GM12878 (cell line): ENCODE results near the gene PLEKHN1. TPM values are rescaled to one million over a fixed set of nuclear protein-coding genes. Genes with fewer than 3 reads are reported as not detected.

Experiments used
- ATAC-seq: fragments of 200-7000 bp; cut with Tn5 transposase; 3 replicates; pipeline ENCODE4 v1.9.1; 2020; ENCODE audit warnings: mild to moderate bottlenecking, moderate library complexity
- Bru-seq: library from RNA; stranded (reverse); fragments of 400-500 nt; gene quantifications from one replicate; lab custom pipeline; 2021; lab: Mats Ljungman, UMichigan
- BruChase-seq, 2 experiments: library from RNA; stranded (reverse); fragments of 400-500 nt; gene quantifications; one replicate each; lab custom pipeline; 2021; lab: Mats Ljungman, UMichigan
- BruUV-seq: library from RNA; stranded (reverse); fragments of 400-500 nt; replicated peaks from 2 replicates; lab custom pipeline; 2021; lab: Mats Ljungman, UMichigan
- CTCF ChIA-PET: fragments of 300-600 bp; sonication (Branson Sonifier 250); formaldehyde crosslinking; extraction: SDS; loops from one replicate; lab custom pipeline; 2021; ENCODE audit warnings: inconsistent platforms; lab: Yijun Ruan, JAX
- POLR2A ChIA-PET: fragments of 350-600 bp; formaldehyde crosslinking; extraction: SDS; loops from one replicate; lab custom pipeline; 2021; ENCODE audit warnings: inconsistent platforms; lab: Charles Lee
- RAD21 ChIA-PET: fragments of 300-600 bp; sonication (Branson Sonifier 250); formaldehyde crosslinking; loops from one replicate; lab custom pipeline; 2023; ENCODE audit warnings: antibody characterized with exemption; ENCODE audit not compliant: unreplicated experiment; lab: Charles Lee
- SMC1A ChIA-PET: fragments of 300-600 bp; sonication (Branson Sonifier 250); formaldehyde crosslinking; loops from one replicate; lab custom pipeline; 2023; ENCODE audit not compliant: unreplicated experiment, uncharacterized antibody; lab: Charles Lee
- DNase-seq: peaks from one replicate; pipeline ENCODE4 v3.0.0-alpha.2; 2011; ENCODE audit warnings: low read depth, low spot score
- FAIRE-seq: peaks from 3 replicates; lab custom pipeline; 2011; peaks lifted over from hg19 to GRCh38; lab: Jason Lieb, UNC
- H2AFZ ChIP-seq: 2 replicates; pipeline ENCODE4 v1.6.0; 2011; ENCODE audit warnings: low read depth, low read length, control low read depth; ENCODE audit not compliant: control insufficient read depth
- H3K27ac ChIP-seq: 2 replicates; pipeline ENCODE4 v1.5.1; 2011; ENCODE audit warnings: control low read depth; ENCODE audit not compliant: control insufficient read depth, insufficient read depth
- H3K27me3 ChIP-seq, 2 experiments: replicated peaks in 1 of 2; 2 replicates each; pipeline versions ENCODE4 v1.6.0 to v1.6.1; 2011; ENCODE audit warnings: low read length in 1 of 2; ENCODE audit not compliant: control insufficient read depth in 2 of 2, insufficient read depth in 2 of 2
- H3K36me3 ChIP-seq, 2 experiments: 2 replicates each; pipeline ENCODE4 v1.5.1; 2011; ENCODE audit warnings: low read length in 1 of 2; ENCODE audit not compliant: control insufficient read depth in 2 of 2, insufficient read depth in 2 of 2
- H3K4me1 ChIP-seq: 2 replicates; pipeline ENCODE4 v1.6.1; 2011; ENCODE audit warnings: mild to moderate bottlenecking, low read length, moderate library complexity, mixed read lengths; ENCODE audit not compliant: control insufficient read depth, insufficient read depth
- H3K4me2 ChIP-seq: 2 replicates; pipeline ENCODE4 v1.6.0; 2011; ENCODE audit warnings: control low read depth; ENCODE audit not compliant: control insufficient read depth, insufficient read depth
- H3K4me3 ChIP-seq: fragments of 200-600 bp; sonication (generic); 2 replicates; pipeline ENCODE4 v1.5.1; 2016
- H3K79me2 ChIP-seq: 2 replicates; pipeline ENCODE4 v1.6.0; 2011; ENCODE audit warnings: low read length; ENCODE audit not compliant: control insufficient read depth, insufficient read depth
- H3K9ac ChIP-seq: 2 replicates; pipeline ENCODE4 v1.8.0; 2011; ENCODE audit warnings: low read length, control low read depth, mixed read lengths; ENCODE audit not compliant: control insufficient read depth, insufficient read depth
- H3K9me3 ChIP-seq: replicated peaks from 3 replicates; pipeline ENCODE4 v1.5.1; 2011; ENCODE audit warnings: mild to moderate bottlenecking, low read length; ENCODE audit not compliant: control insufficient read depth, insufficient read depth
- H4K20me1 ChIP-seq: 2 replicates; pipeline ENCODE4 v1.6.0; 2011; ENCODE audit not compliant: control insufficient read depth, insufficient read depth
- HDAC2 ChIP-seq: fragments of 200-600 bp; sonication (generic); IDR thresholded peaks from 2 replicates; pipeline ENCODE4 v1.6.1; 2017
- SREBF1 ChIP-seq: IDR thresholded peaks from 2 replicates; pipeline ENCODE4 v1.6.1; 2012; ENCODE audit warnings: mild to moderate bottlenecking, low read length
- SRF ChIP-seq, 2 experiments: IDR thresholded peaks; 2 replicates each; pipeline ENCODE4 v1.6.1; 2011; ENCODE audit warnings: low read depth in 2 of 2, low read length in 2 of 2, mild to moderate bottlenecking in 1 of 2, moderate library complexity in 1 of 2
- ZNF24 ChIP-seq: fragments of 450-650 bp; IDR thresholded peaks from 2 replicates; pipeline ENCODE4 v1.6.1; 2017; ENCODE audit warnings: antibody characterized with exemption, mild to moderate bottlenecking
- WGBS: methylation state at CpG from one replicate; pipeline ENCODE4 v1.1.6; 2016; ENCODE audit warnings: low lambda C conversion rate; ENCODE audit not compliant: insufficient replicate concordance, insufficient coverage; ENCODE audit errors: missing lambda C conversion rate; 5-methylcytosine and 5-hydroxymethylcytosine counted together
- in situ Hi-C: fragments of 300-500 bp; cut with MboI; formaldehyde crosslinking; loops from 9 replicates; pipeline ENCODE4 v1.14.3; 2018; ENCODE audit warnings: mixed read lengths
- intact Hi-C: fragments of 100-400 bp; cut with micrococcal nuclease; formaldehyde crosslinking; loops from one replicate; pipeline ENCODE4 v1.14.2; 2022; ENCODE audit not compliant: unreplicated experiment
- long read RNA-seq, 2 experiments: library from polyadenylated mRNA; unstranded; transcript quantifications; one replicate each; pipeline ENCODE4 v2.0.0, GENCODE V29; 2019 to 2020
- polyA minus RNA-seq, 3 experiments: library from RNA; depleted of rRNA, polyadenylated mRNA; stranded (reverse); fragments of >200 nt; gene quantifications; 2 replicates each; pipeline ENCODE4 v1.2.3, GENCODE V29; 2011
- polyA plus RNA-seq, 11 experiments: library from polyadenylated mRNA; depleted of rRNA in 4 of 11; unstranded in 6 of 11; stranded (reverse) in 5 of 11; fragments of >200 nt; fragmentation: Nextera tagmentation in 4 of 11; fragmentation: Illumina TruSeq in 1 of 11; extraction: Ambion mirVana in 4 of 11; extraction: Trizol in 1 of 11; gene quantifications; 1 replicate in 1 of 11; 2 replicates in 10 of 11; pipeline versions ENCODE4 v1.2.1 to v1.2.3, GENCODE V29; 2011 to 2016; ENCODE audit warnings: inconsistent platforms in 2 of 11, missing spikeins in 2 of 11, low read depth in 1 of 11
- total RNA-seq, 4 experiments: library from RNA; depleted of rRNA in 3 of 4; stranded (reverse); fragments of >200 nt in 3 of 4; fragmentation: Illumina TruSeq in 1 of 4; extraction: Trizol in 1 of 4; gene quantifications; 2 replicates each; pipeline versions ENCODE4 v1.2.1 to v1.2.3, GENCODE V29; 2013 to 2021
- TF ChIP-seq, protein P1 (sequence below): IDR thresholded peaks from 2 replicates; pipeline ENCODE4 v1.6.1; 2012; ENCODE audit warnings: low read depth, low read length, improper control_type of control experiment

The PLEKHN1 gene, protein sequence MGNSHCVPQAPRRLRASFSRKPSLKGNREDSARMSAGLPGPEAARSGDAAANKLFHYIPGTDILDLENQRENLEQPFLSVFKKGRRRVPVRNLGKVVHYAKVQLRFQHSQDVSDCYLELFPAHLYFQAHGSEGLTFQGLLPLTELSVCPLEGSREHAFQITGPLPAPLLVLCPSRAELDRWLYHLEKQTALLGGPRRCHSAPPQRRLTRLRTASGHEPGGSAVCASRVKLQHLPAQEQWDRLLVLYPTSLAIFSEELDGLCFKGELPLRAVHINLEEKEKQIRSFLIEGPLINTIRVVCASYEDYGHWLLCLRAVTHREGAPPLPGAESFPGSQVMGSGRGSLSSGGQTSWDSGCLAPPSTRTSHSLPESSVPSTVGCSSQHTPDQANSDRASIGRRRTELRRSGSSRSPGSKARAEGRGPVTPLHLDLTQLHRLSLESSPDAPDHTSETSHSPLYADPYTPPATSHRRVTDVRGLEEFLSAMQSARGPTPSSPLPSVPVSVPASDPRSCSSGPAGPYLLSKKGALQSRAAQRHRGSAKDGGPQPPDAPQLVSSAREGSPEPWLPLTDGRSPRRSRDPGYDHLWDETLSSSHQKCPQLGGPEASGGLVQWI
- 0.29 and 0.39 TPM in 2 replicates for total RNA-seq (2013; cell fraction: nucleolus; rRNA removed)
- total RNA-seq (2014; rRNA removed): 0.22 and 0.23 TPM in 2 replicates
- total RNA-seq (2014; rRNA removed; fragmentation: Illumina TruSeq; extraction: Trizol): not detected in 2 replicates
- total RNA-seq (2021): 0.26 and 0.43 TPM in 2 replicates
- not detected for polyA plus RNA-seq (2011; ENCODE audit: low read depth)
- polyA plus RNA-seq (2011; rRNA removed): 0.04 TPM in 1 of 2 replicates, not detected in the other
- polyA plus RNA-seq (2011; cell fraction: cytosol; rRNA removed): 0.01 and 0.05 TPM in 2 replicates
- 0.67 and 0.78 TPM in 2 replicates for polyA plus RNA-seq (2011; cell fraction: nucleus; rRNA removed)
- polyA plus RNA-seq (2012): 0.24 and 0.51 TPM in 2 replicates
- not detected in 2 replicates for polyA plus RNA-seq (2014; fragmentation: Illumina TruSeq; extraction: Trizol)
- not detected for polyA plus RNA-seq (2014; fragmentation: Nextera tagmentation; extraction: Ambion mirVana)
- 0.14 and 0.70 TPM in 2 replicates for polyA plus RNA-seq (2014; rRNA removed)
- not detected for polyA plus RNA-seq (2016; fragmentation: Nextera tagmentation; extraction: Ambion mirVana)
- polyA minus RNA-seq (2011; rRNA and poly(A)+ RNA removed): not detected in 2 replicates
- polyA minus RNA-seq (2011; cell fraction: cytosol; rRNA and poly(A)+ RNA removed): not detected in 2 replicates
- 0.29 and 0.48 TPM in 2 replicates for polyA minus RNA-seq (2011; cell fraction: nucleus; rRNA and poly(A)+ RNA removed)
- percentile 29 among the genes with signal in this experiment for Bru-seq, nascent RNA
- percentile 32 among the genes with signal in this experiment for BruChase-seq, experiment 1, labeled RNA remaining after a 6-hour chase
- percentile 23 among the genes with signal in this experiment for BruChase-seq, experiment 2, labeled RNA remaining after a 2-hour chase
- long read RNA-seq, experiment 1: 0 reads
- long read RNA-seq, experiment 2: 0 reads

DNA sequence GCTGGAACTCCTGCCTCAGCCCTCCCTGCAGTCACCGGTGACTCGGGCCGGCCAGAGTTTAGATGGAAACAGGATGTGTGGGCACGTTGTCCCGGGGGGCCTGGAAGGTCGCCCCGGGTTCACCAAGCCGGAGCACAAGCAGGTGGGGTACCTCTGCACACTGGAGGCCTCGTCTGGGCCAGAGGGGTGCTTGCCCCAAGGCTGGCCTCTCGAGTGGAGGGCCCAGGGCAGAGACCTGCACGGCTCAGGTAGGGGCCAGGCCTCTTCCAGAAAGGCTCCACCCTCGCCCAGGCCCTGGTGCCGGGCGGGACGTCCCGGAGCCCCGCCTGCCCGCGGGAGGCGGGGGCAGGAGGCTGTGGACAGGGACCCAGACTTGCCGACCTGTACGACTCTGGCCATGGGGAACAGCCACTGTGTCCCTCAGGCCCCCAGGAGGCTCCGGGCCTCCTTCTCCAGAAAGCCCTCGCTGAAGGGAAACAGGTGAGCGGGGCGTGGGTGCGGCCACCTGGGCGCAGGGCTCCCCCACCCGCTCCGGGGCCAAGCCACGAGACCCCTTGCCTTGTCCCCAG lies at the start of gene PLEKHN1:
TSS of gene PLEKHN1 (plus strand) at position 348 of the 569 bp plus-strand sequence. CDS start at position 398, 50 bp downstream.
- POLR2A ChIA-PET: interaction anchor here (0.8 to 1.1 kb wide), 5 partner anchors 15 to 307 kb away, joined by 3 read pairs; partner anchors contain the start of genes ISG15, PERM1 and UBE2J2
- no TSS peak for BruUV-seq

More for the DNA sequence above, at the start of gene PLEKHN1:
- peaks cover 14% of the 10 kb centered on the region for H3K4me1 ChIP-seq
- intact Hi-C loops: no loop called here
- in situ Hi-C loops: no loop called here
- no peaks in the 10 kb centered on the region for H4K20me1 ChIP-seq
- peak within 1 kb of the TSS; percentile 44; the same call in 1 of the 2 replicates for H3K27ac ChIP-seq
- WGBS: 3% methylated on average over 31 of the region's 31 CpGs
- H3K4me2 ChIP-seq: peak within 1 kb of the TSS; percentile 97
- peak within 1 kb of the TSS; percentile 72 for H3K4me3 ChIP-seq
- ChIA-PET CTCF (interaction anchor here (0.7 to 1.0 kb wide), 3 partner anchors 35 to 92 kb away, joined by 3 to 4 read pairs (median 3); partner anchors contain the start of gene ISG15), RAD21 (interaction anchor here (0.9 to 1.1 kb wide), 3 partner anchors 24 to 61 kb away, joined by 4 to 5 read pairs (median 4); no protein-coding TSS in a partner anchor), SMC1A (interaction anchor here (1.1 kb wide), 1 partner anchor 16 kb away, joined by 3 read pairs; no protein-coding TSS in a partner anchor)
- no peak for TF ChIP-seq ZNF24
- TF ChIP-seq, protein P1, sequence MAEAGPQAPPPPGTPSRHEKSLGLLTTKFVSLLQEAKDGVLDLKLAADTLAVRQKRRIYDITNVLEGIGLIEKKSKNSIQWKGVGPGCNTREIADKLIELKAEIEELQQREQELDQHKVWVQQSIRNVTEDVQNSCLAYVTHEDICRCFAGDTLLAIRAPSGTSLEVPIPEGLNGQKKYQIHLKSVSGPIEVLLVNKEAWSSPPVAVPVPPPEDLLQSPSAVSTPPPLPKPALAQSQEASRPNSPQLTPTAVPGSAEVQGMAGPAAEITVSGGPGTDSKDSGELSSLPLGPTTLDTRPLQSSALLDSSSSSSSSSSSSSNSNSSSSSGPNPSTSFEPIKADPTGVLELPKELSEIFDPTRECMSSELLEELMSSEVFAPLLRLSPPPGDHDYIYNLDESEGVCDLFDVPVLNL: no peak
- TF ChIP-seq SRF (IDR thresholded peaks at IDR 0.05; ENCODE audit: low read depth in 2 of 2, low read length in 2 of 2): no peak
- TF ChIP-seq SREBF1: no peak
- TF ChIP-seq HDAC2: no peak
- H3K9ac ChIP-seq: peak within 1 kb of the TSS; percentile 69
- ATAC-seq: peak; percentile 83
- no peak for FAIRE-seq
- no peaks in the 10 kb centered on the region; a peak in 1 of 4 replicates for H3K36me3 ChIP-seq
- peak within 1 kb of the TSS; percentile 90 for H2AFZ ChIP-seq
- no peak for DNase-seq
- H3K79me2 ChIP-seq: no peaks in the 10 kb centered on the region
- H3K27me3 ChIP-seq: no peaks in the 10 kb centered on the region
- H3K9me3 ChIP-seq: no peaks in the 10 kb centered on the region
